GM12891 (cell line): ENCODE results near the gene PSMD13.

Source experiments
- PAX5 ChIP-seq: IDR thresholded peaks from 2 replicates; pipeline ENCODE4 v1.6.1; 2011; ENCODE audit warnings: low read length, moderate library complexity, mild to moderate bottlenecking; ENCODE audit not compliant: insufficient read depth, severe bottlenecking
- POLR2A ChIP-seq: IDR thresholded peaks from 2 replicates; pipeline ENCODE4 v1.6.1; 2011; ENCODE audit warnings: low read depth, low read length, control low read depth
- POLR2AphosphoS5 ChIP-seq: IDR thresholded peaks from 2 replicates; pipeline ENCODE4 v1.6.1; 2011; ENCODE audit warnings: low read depth, low read length, control low read depth
- POU2F2 ChIP-seq: IDR thresholded peaks from 2 replicates; pipeline ENCODE4 v1.6.1; 2011; ENCODE audit warnings: low read depth, mild to moderate bottlenecking, control low read depth, low read length, moderate library complexity
- SPI1 ChIP-seq: IDR thresholded peaks from 2 replicates; pipeline ENCODE4 v1.6.1; 2011; ENCODE audit warnings: low read depth, low read length, control low read depth
- TAF1 ChIP-seq: IDR thresholded peaks from 2 replicates; pipeline ENCODE4 v1.6.1; 2011; ENCODE audit warnings: low read depth, low read length, control low read depth

GRCh38 chr11:198236-198806 is 38.5 kb upstream of the PSMD13 start:
- TF ChIP-seq POLR2A (no peak), PAX5 (no peak), POLR2AphosphoS5 (no peak), TAF1 (no peak), POU2F2 (no peak), SPI1 (no peak)
